Measurements from ENCODE around the gene C2orf49.
"Not testable (repeated sequence)": the region's sequence is repeated elsewhere in the genome, so short reads cannot be mapped to it uniquely, and the experiment has no call there.

Gene C2orf49

GRCh38 chr2:105323111-105323510 is 14.2 kb upstream of the C2orf49 start:
- DNase-seq, result no peak

- no peak for DNase-seq
Measured at GRCh38 chr2:105324101-105324500, 13.2 kb upstream of the C2orf49 start.

- DNase-seq, result no peak
Measured at GRCh38 chr2:105324732-105325131, 12.6 kb upstream of the C2orf49 start.

GRCh38 chr2:105325389-105325963 is 11.9 kb upstream of the C2orf49 start:
- no peak for DNase-seq

GRCh38 chr2:105327271-105327670 is 10.1 kb upstream of the C2orf49 start:
- DNase-seq, result not testable (repeated sequence)

- DNase-seq, result no peak
Measured at GRCh38 chr2:105327690-105328089, 9.7 kb upstream of the C2orf49 start.

GRCh38 chr2:105328281-105329196 is 8.8 kb upstream of the C2orf49 start:
- DNase-seq, result peak; percentile 69

GRCh38 chr2:105329197-105329554 is 8.2 kb upstream of the C2orf49 start:
- DNase-seq, result peak; percentile 51

- DNase-seq, result peak; percentile 68
Measured at GRCh38 chr2:105329561-105330495, 7.5 kb upstream of the C2orf49 start, which contains the start of gene TGFBRAP1. TSS of gene TGFBRAP1 (minus strand) at chr2:105329735. CDS start at chr2:105308301, 21,434 bp downstream.

- no peak for DNase-seq
Measured at GRCh38 chr2:105330681-105331375, 6.5 kb upstream of the C2orf49 start.

- DNase-seq, result no peak
Measured at GRCh38 chr2:105334211-105334610, 3.1 kb upstream of the C2orf49 start.

GRCh38 chr2:105335469-105335868 is 1.9 kb upstream of the C2orf49 start:
- no peak for DNase-seq

GRCh38 chr2:105336786-105337121 is 586 bp upstream of the C2orf49 start:
- DNase-seq, result no peak

GRCh38 chr2:105338020-105338385 is 663 bp downstream of the C2orf49 start:
- no peak for DNase-seq

GRCh38 chr2:105339414-105339813 is 2.1 kb downstream of the C2orf49 start:
- DNase-seq, result no peak

GRCh38 chr2:105344704-105345345 is 7.5 kb downstream of the C2orf49 start:
- DNase-seq, result peak; percentile 23

- DNase-seq, result no peak
Measured at GRCh38 chr2:105357122-105357521, 19.8 kb downstream of the C2orf49 start.

- DNase-seq, result no peak
Measured at GRCh38 chr2:105358593-105358992, 21.3 kb downstream of the C2orf49 start.

GRCh38 chr2:105361102-105361889 is 24.0 kb downstream of the C2orf49 start:
- DNase-seq, result no peak

GRCh38 chr2:105362862-105363591 is 25.7 kb downstream of the C2orf49 start:
- no peak for DNase-seq

Measured in NCI-H146 (cell line).